ENCODE results near the gene PIWIL4.

- TF ChIP-seq POLR2AphosphoS5 (IDR thresholded peaks at IDR 0.05) (no peak), CTCF (IDR thresholded peaks at IDR 0.05) (no peak)
Observed at GRCh38 chr11:94546886-94547285, 20.3 kb upstream of the PIWIL4 start.
